Gastroesophageal sphincter (tissue), 3 donors: ENCODE measurements around the gene BPIFA3.

ENCODE experiments used
- EP300 ChIP-seq: sonication (generic); formaldehyde crosslinking; IDR thresholded peaks from one replicate; pipeline ENCODE4 v1.6.1; 2017; ENCODE audit warnings: antibody characterized with exemption, mild to moderate bottlenecking
- POLR2A ChIP-seq, 2 donors: fragments of 450-650 bp; IDR thresholded peaks; one replicate each; pipeline ENCODE4 v1.6.1; 2017; ENCODE audit warnings: antibody characterized with exemption in 2 of 2, mild to moderate bottlenecking in 2 of 2, moderate library complexity in 1 of 2
- POLR2AphosphoS5 ChIP-seq: sonication (generic); formaldehyde crosslinking; IDR thresholded peaks from one replicate; pipeline ENCODE4 v1.6.1; 2017; ENCODE audit warnings: antibody characterized with exemption
- TF ChIP-seq, protein P1 (sequence below), 4 experiments: fragments of 200-600 bp in 2 of 4; fragments of 450-650 bp in 2 of 4; sonication (generic) in 1 of 4; IDR thresholded peaks; one replicate each; pipeline ENCODE4 v1.5.1; 2017 to 2019; ENCODE audit warnings: antibody characterized with exemption in 4 of 4, mild to moderate bottlenecking in 2 of 4, moderate library complexity in 2 of 4

DNA sequence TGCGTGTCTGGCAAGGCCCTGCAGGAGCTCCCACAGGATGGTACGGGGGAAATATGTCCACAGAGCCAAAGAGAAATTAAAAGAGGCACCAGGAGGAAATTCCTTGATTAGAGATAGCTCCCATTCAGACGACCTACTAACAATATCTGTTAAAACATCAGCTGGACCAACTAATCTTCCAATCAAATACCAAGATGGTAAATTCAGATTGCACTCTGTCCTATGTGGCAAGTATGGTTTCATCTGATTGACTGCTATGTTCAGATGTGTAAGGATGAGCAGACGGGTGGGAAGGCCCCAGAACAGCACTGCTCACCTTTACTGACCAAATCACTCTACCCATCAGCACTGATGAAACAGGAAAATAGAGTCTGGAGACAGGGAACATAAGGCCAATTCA lies 29.7 kb upstream of the BPIFA3 start:
- TF ChIP-seq POLR2AphosphoS5 (no peak), POLR2A (IDR thresholded peaks at IDR 0.05) (no peak), EP300 (no peak)
- TF ChIP-seq, protein P1, sequence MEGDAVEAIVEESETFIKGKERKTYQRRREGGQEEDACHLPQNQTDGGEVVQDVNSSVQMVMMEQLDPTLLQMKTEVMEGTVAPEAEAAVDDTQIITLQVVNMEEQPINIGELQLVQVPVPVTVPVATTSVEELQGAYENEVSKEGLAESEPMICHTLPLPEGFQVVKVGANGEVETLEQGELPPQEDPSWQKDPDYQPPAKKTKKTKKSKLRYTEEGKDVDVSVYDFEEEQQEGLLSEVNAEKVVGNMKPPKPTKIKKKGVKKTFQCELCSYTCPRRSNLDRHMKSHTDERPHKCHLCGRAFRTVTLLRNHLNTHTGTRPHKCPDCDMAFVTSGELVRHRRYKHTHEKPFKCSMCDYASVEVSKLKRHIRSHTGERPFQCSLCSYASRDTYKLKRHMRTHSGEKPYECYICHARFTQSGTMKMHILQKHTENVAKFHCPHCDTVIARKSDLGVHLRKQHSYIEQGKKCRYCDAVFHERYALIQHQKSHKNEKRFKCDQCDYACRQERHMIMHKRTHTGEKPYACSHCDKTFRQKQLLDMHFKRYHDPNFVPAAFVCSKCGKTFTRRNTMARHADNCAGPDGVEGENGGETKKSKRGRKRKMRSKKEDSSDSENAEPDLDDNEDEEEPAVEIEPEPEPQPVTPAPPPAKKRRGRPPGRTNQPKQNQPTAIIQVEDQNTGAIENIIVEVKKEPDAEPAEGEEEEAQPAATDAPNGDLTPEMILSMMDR (IDR thresholded peaks at IDR 0.05) = no peak
